Body of pancreas (tissue), 4 donors: Measurements from ENCODE around the gene ZBTB43.
"Not testable (repeated sequence)": the region's sequence is repeated elsewhere in the genome, so short reads cannot be mapped to it uniquely, and the experiment has no call there.

ENCODE experiments used
- CTCF ChIP-seq, 7 experiments: fragments of 450-650 bp in 4 of 7; fragments of 200-600 bp in 3 of 7; sonication (generic) in 3 of 7; IDR thresholded peaks; one replicate each; pipeline ENCODE4 v1.5.1; 2016 to 2019; ENCODE audit warnings: antibody characterized with exemption in 7 of 7
- POLR2A ChIP-seq, 3 donors: fragments of 450-650 bp; IDR thresholded peaks; one replicate each; pipeline ENCODE4 v1.6.1; 2016; ENCODE audit warnings: antibody characterized with exemption in 3 of 3, mild to moderate bottlenecking in 2 of 3

- not testable (repeated sequence) for TF ChIP-seq CTCF, POLR2A (IDR thresholded peaks at IDR 0.05)
These were observed 12.8 kb downstream of the ZBTB43 start for GRCh38 chr9:126817615-126818014.
